Peyer's patch (tissue), 4 donors: ENCODE results near the gene AGO1. TPM values are rescaled to one million over a fixed set of nuclear protein-coding genes. Genes with fewer than 3 reads are reported as not detected.
A peak's percentile ranks its signal among the peaks of the same experiment; 100 is the strongest.

Experiments used
- DNase-seq, 3 donors: peaks; one replicate each; pipeline ENCODE4 v3.0.0-alpha.2; 2017 to 2019
- H3K27ac ChIP-seq, 4 donors: fragments of 200-600 bp; sonication (generic); one replicate each; pipeline ENCODE4 v1.5.1; 2016 to 2019
- H3K27me3 ChIP-seq, 2 donors: fragments of 200-600 bp; sonication (generic); one replicate each; pipeline ENCODE4 v1.5.1; 2019
- H3K36me3 ChIP-seq, 3 donors: fragments of 200-600 bp; sonication (generic); one replicate each; pipeline ENCODE4 v1.5.1; 2016 to 2019
- H3K4me1 ChIP-seq, 4 donors: fragments of 200-600 bp; sonication (generic); one replicate each; pipeline ENCODE4 v1.5.1; 2016 to 2019
- H3K4me3 ChIP-seq, 4 donors: fragments of 200-600 bp; sonication (generic); 1 replicate in 3 of 4; 2 replicates in 1 of 4; pipeline ENCODE4 v1.5.1; 2016 to 2019; ENCODE audit warnings: mild to moderate bottlenecking in 1 of 4
- H3K9me3 ChIP-seq, 4 donors: fragments of 200-600 bp; sonication (generic); one replicate each; pipeline ENCODE4 v1.5.1; 2016 to 2019; ENCODE audit warnings: mild to moderate bottlenecking in 1 of 4
- POLR2A ChIP-seq, 2 donors: fragments of 450-650 bp; IDR thresholded peaks; one replicate each; pipeline ENCODE4 v1.5.1; 2017; ENCODE audit warnings: antibody characterized with exemption in 2 of 2, mild to moderate bottlenecking in 2 of 2, moderate library complexity in 2 of 2
- total RNA-seq, 4 donors: library from RNA; depleted of rRNA; stranded (reverse); fragments of >200 nt; gene quantifications; one replicate each; pipeline ENCODE4 v1.1.0, GENCODE V29; 2016
- TF ChIP-seq, protein P1 (sequence below), 6 experiments: fragments of 450-650 bp in 4 of 6; fragments of 200-600 bp in 2 of 6; sonication (generic) in 1 of 6; IDR thresholded peaks; one replicate each; pipeline ENCODE4 v1.5.1; 2017 to 2019; ENCODE audit warnings: antibody characterized with exemption in 6 of 6, mild to moderate bottlenecking in 3 of 6, moderate library complexity in 1 of 6

The AGO1 gene
- total RNA-seq: 10 to 100 TPM; 27.0 to 39.7 (median 31.7) TPM

DNA sequence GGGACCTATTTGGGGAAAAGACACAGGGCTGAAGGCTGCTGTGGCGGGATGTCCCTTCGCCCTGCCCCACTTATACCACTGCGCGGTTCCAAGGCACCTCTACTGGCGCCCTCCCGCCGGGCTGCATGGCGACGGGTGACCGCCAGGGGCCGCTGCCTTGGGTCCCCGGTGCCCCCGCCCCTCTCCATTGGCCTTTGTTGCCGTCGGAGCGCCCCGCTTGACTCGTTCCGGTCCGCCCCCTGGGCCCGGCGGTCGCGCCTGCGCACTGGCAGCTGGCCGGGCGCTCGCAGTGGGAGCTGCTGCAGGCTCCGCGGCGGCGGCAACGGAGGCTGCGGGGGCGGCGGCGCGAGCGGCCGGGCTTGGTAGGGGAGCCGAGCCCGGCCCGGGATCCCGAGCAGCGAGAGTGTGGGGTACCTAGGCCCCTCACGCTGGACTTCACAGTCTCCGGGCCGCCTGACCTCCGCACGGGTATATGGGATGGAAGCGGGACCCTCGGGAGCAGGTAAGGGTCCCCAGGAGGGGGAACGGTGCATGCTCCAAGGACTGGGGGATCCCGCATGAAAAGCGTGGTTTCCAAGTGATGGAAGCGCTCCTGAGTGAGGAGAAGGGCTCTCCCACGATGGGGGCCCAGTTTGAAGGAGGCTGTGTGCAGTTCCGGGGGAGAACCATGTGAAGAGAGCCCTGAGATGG, at the start of gene AGO1:
Gene AGO1 (plus strand): TSS at position 265 of the 690 bp plus-strand sequence. CDS start 213 bp downstream, at position 478.
- peaks cover 5 to 56% (median 8%) of the 10 kb centered on the region in 4 donors for H3K4me1 ChIP-seq
- DNase-seq: peak; percentile 92 to 97 (median 95)
- TF ChIP-seq, protein P1, sequence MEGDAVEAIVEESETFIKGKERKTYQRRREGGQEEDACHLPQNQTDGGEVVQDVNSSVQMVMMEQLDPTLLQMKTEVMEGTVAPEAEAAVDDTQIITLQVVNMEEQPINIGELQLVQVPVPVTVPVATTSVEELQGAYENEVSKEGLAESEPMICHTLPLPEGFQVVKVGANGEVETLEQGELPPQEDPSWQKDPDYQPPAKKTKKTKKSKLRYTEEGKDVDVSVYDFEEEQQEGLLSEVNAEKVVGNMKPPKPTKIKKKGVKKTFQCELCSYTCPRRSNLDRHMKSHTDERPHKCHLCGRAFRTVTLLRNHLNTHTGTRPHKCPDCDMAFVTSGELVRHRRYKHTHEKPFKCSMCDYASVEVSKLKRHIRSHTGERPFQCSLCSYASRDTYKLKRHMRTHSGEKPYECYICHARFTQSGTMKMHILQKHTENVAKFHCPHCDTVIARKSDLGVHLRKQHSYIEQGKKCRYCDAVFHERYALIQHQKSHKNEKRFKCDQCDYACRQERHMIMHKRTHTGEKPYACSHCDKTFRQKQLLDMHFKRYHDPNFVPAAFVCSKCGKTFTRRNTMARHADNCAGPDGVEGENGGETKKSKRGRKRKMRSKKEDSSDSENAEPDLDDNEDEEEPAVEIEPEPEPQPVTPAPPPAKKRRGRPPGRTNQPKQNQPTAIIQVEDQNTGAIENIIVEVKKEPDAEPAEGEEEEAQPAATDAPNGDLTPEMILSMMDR (IDR thresholded peaks at IDR 0.05): peak; percentile 95 to 99 (median 98)
- peak; percentile 73 to 92 for TF ChIP-seq POLR2A (IDR thresholded peaks at IDR 0.05)
- peak within 1 kb of the TSS; percentile 69 to 91 (median 85) for H3K27ac ChIP-seq
- H3K9me3 ChIP-seq: no peaks in the 10 kb centered on the region
- peak within 1 kb of the TSS; percentile 92 to 100 (median 98) for H3K4me3 ChIP-seq
- no peaks in the 10 kb centered on the region for H3K36me3 ChIP-seq
- no peaks in the 10 kb centered on the region for H3K27me3 ChIP-seq

DNA sequence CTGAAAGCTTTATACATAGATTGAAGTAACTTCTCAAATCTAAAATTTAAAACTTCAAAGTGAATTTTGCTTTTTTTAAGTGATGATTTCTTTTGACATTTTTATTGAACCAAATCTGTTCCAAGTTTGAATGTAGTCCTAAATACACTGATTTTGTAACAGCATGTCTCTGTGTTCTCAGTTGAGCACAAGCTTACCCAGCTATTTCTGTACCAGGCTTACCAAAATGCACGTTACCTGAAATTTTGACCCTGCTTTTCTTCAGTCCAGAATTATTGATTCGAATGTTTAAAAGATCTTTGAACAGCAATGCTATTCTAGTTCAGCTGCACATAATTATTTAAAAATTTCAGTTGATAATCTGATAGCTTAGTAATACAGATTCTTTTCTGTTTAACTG, 49.6 kb upstream of the AGO1 start:
- Histone ChIP-seq H3K9me3 (no peaks in the 10 kb centered on the region), H3K27me3 (no peaks in the 10 kb centered on the region), H3K27ac (no peak overlapping the region), H3K36me3 (peaks cover 0 to 88% (median 0%) of the 10 kb centered on the region in 3 donors), H3K4me3 (no peak overlapping the region), H3K4me1 (no peaks in the 10 kb centered on the region)
- TF ChIP-seq, protein P1 (IDR thresholded peaks at IDR 0.05): no peak
- TF ChIP-seq POLR2A (IDR thresholded peaks at IDR 0.05): no peak
- DNase-seq: no peak

DNA sequence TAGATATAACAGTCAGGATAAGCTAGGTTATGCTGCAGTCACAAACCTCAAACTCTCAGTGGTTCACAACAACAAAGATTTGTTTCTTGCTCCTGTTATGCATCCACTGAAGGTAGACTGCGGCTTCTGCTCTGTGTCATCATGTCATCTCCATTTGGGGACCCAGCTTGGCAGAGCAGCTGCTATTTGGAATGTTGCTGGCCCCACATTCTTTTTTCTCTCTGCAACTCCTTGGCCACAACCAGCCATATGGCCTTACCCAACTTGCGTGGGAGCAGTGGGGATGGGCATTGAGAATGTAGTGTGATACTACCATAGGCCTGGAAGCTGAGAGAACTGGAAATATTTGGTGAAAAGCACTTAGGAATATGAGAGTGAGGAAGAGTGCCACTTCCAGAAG, 48.8 kb upstream of the AGO1 start:
- Histone ChIP-seq H3K4me3 (no peak overlapping the region), H3K27ac (no peak overlapping the region), H3K36me3 (peaks cover 0 to 80% (median 0%) of the 10 kb centered on the region in 3 donors), H3K27me3 (no peaks in the 10 kb centered on the region), H3K9me3 (no peaks in the 10 kb centered on the region), H3K4me1 (no peaks in the 10 kb centered on the region)
- TF ChIP-seq, protein P1 (IDR thresholded peaks at IDR 0.05): no peak
- TF ChIP-seq POLR2A (IDR thresholded peaks at IDR 0.05): no peak
- no peak for DNase-seq

DNA sequence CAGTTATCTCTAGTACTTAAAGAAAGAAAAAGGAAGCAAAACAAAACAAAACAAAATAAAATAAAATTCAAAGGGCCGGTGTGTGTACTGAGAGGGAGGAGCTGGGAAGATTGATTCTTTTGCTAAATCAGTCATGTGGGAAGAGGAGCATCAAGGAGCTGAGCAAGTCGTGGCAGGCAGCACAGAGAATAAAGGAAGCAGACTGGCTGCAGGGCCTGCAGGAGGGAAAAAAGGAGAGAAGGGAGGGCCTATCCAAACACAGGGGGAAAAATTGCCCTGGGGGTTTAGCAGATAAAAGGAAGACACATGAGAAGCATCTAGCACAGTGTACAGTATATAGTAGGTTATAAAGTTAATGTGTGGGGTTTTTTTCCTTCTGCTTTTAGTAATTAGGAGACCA, 47.6 kb upstream of the AGO1 start:
- Histone ChIP-seq H3K9me3 (no peaks in the 10 kb centered on the region), H3K36me3 (peaks cover 0 to 82% (median 0%) of the 10 kb centered on the region in 3 donors), H3K4me3 (no peak overlapping the region), H3K4me1 (no peaks in the 10 kb centered on the region), H3K27me3 (no peaks in the 10 kb centered on the region), H3K27ac (no peak overlapping the region)
- DNase-seq: no peak
- no peak for TF ChIP-seq POLR2A (IDR thresholded peaks at IDR 0.05)
- TF ChIP-seq, protein P1 (IDR thresholded peaks at IDR 0.05): no peak

DNA sequence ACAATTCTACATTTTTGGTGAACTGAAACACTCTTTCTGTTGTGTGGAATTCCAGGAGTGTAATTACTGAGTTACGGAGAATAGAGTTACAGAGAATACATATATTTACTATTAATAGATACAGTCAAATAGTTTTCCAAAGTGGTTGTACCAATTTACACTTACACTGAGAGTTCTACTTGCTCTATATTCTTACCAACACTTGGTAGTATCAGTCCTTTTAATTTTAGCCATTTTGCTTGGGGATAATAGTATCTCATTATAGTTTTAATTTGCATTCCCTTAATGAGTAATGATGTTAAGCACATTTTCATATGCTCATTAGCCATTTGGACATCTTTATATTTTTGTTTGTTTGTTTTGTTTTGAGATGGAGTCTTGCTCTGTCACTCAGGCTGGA, 46.3 kb upstream of the AGO1 start:
- Histone ChIP-seq H3K27ac (no peak overlapping the region), H3K4me3 (no peak overlapping the region), H3K9me3 (no peaks in the 10 kb centered on the region), H3K27me3 (no peaks in the 10 kb centered on the region), H3K4me1 (no peaks in the 10 kb centered on the region), H3K36me3 (peaks cover 0 to 81% (median 0%) of the 10 kb centered on the region in 3 donors)
- no peak for DNase-seq
- TF ChIP-seq, protein P1 (IDR thresholded peaks at IDR 0.05): no peak
- no peak for TF ChIP-seq POLR2A (IDR thresholded peaks at IDR 0.05)
